PC-3 (cell line): Measurements from ENCODE around the gene ARHGAP27.

Experiments
- CTCF ChIP-seq: fragments of 300-600 bp; sonication (generic); conservative IDR thresholded peaks from 2 replicates; pipeline ENCODE4 v1.5.1; 2017; ENCODE audit warnings: antibody characterized with exemption, low read depth, mild to moderate bottlenecking, low read length
- EZH2 ChIP-seq: fragments of 300-600 bp; sonication (generic); IDR thresholded peaks from one replicate; pipeline ENCODE4 v1.6.1; 2017; ENCODE audit warnings: antibody characterized with exemption, mild to moderate bottlenecking, low read length; ENCODE audit not compliant: unreplicated experiment

- TF ChIP-seq CTCF: no peak
- no peak for TF ChIP-seq EZH2
These were observed 85.2 kb downstream of the ARHGAP27 start for GRCh38 chr17:45347444-45347843.
